NT2/D1 (cell line): ENCODE results near the gene STRIP2.

Experiments used
- SUZ12 ChIP-seq: IDR thresholded peaks from 2 replicates; pipeline ENCODE4 v1.6.1; 2011; ENCODE audit not compliant: insufficient read length, insufficient read depth; ENCODE audit errors: extremely low read depth
- YY1 ChIP-seq: IDR thresholded peaks from 2 replicates; pipeline ENCODE4 v1.6.1; 2011; ENCODE audit not compliant: insufficient read length, insufficient read depth
- ZNF274 ChIP-seq: IDR thresholded peaks from 2 replicates; pipeline ENCODE4 v1.6.1; 2011; ENCODE audit warnings: mild to moderate bottlenecking, low read depth, low read length

DNA sequence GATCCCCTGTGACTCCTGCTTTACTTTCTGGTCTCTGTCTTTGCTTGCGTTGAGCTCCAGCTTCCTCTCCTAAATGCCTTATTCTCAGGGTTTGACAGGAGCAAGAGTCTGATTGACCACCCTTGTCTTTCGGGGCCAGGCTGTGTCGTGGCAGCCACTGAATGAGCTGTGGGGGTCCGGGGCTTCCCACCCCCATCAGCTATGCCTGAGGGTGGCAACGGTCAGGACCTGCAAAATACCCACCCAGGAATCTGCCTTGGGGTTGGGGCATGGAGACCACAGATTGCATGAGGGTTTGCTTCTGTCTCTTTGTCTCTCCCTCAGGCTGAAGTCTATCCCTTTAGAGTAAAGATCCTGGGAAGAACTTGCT is 88.7 kb downstream of the STRIP2 start:
- no peak for TF ChIP-seq YY1
- no peak for TF ChIP-seq SUZ12
- no peak for TF ChIP-seq ZNF274
